Endothelial cell of umbilical vein (primary cell): ENCODE measurements around the gene SLC15A2. TPM values are rescaled to one million over a fixed set of nuclear protein-coding genes. Genes with fewer than 3 reads are reported as not detected.

Source experiments
- BruUV-seq: library from RNA; stranded (reverse); fragments of 400-500 nt; replicated peaks from 2 replicates; lab custom pipeline; 2021; lab: Mats Ljungman, UMichigan
- CTCF ChIA-PET: fragments of 300-600, 350-600 bp; sonication (Branson Sonifier 250); formaldehyde crosslinking; loops from one replicate; lab custom pipeline; 2021; ENCODE audit warnings: antibody characterized with exemption, inconsistent platforms; lab: Charles Lee
- POLR2A ChIA-PET: fragments of 300-600, 350-600 bp; sonication (Branson Sonifier 250); formaldehyde crosslinking; loops from one replicate; lab custom pipeline; 2021; ENCODE audit warnings: antibody characterized with exemption, inconsistent platforms; lab: Charles Lee
- DNase-seq: peaks from one replicate; pipeline ENCODE4 v3.0.0-alpha.2; 2011; ENCODE audit warnings: low read depth, low spot score
- FAIRE-seq: peaks from 2 replicates; lab custom pipeline; 2011; peaks lifted over from hg19 to GRCh38; lab: Jason Lieb, UNC
- H2AFZ ChIP-seq: 2 replicates; pipeline ENCODE4 v1.6.0; 2012; ENCODE audit warnings: low read depth, low read length, control low read depth, inconsistent platforms
- H3K27ac ChIP-seq: 2 replicates; pipeline ENCODE4 v1.5.1; 2011; ENCODE audit warnings: low read depth, mild to moderate bottlenecking, control low read depth, low read length, moderate library complexity; ENCODE audit not compliant: insufficient read depth
- H3K27me3 ChIP-seq, 2 experiments: 2 replicates each; pipeline versions ENCODE4 v1.6.0 to v1.6.1; 2011; ENCODE audit warnings: low read length in 2 of 2, mixed read lengths in 1 of 2; ENCODE audit not compliant: control insufficient read depth in 2 of 2, insufficient read depth in 2 of 2
- H3K36me3 ChIP-seq, 2 experiments: 2 replicates in 1 of 2; 3 replicates in 1 of 2; pipeline ENCODE4 v1.5.1; 2011; ENCODE audit warnings: low read length in 2 of 2, mild to moderate bottlenecking in 1 of 2, moderate library complexity in 1 of 2; ENCODE audit not compliant: control insufficient read depth in 2 of 2, insufficient read depth in 2 of 2; ENCODE audit errors: extremely low read depth in 1 of 2
- H3K4me1 ChIP-seq: 3 replicates; pipeline ENCODE4 v1.5.1; 2011; ENCODE audit warnings: mild to moderate bottlenecking, low read length; ENCODE audit not compliant: control insufficient read depth, insufficient read depth; ENCODE audit errors: extremely low read depth
- H3K4me2 ChIP-seq: 2 replicates; pipeline ENCODE4 v1.6.1; 2011; ENCODE audit warnings: low read length, control low read depth, mixed read lengths; ENCODE audit not compliant: insufficient read depth
- H3K4me3 ChIP-seq, 3 experiments: fragments of 200-600 bp in 1 of 3; sonication (generic), shearing (Covaris generic) in 1 of 3; replicated peaks in 1 of 3; 2 replicates each; pipeline ENCODE4 v1.5.1; 2011 to 2016; ENCODE audit warnings: control low read depth in 3 of 3, low read length in 3 of 3, mild to moderate bottlenecking in 2 of 3, inconsistent platforms in 1 of 3, low read depth in 1 of 3, moderate library complexity in 1 of 3; ENCODE audit not compliant: insufficient read depth in 1 of 3
- H3K79me2 ChIP-seq: 2 replicates; pipeline ENCODE4 v1.6.0; 2012; ENCODE audit warnings: low read length, inconsistent platforms; ENCODE audit not compliant: control insufficient read depth, insufficient read depth
- H3K9ac ChIP-seq: replicated peaks from 2 replicates; pipeline ENCODE3; 2011; ENCODE audit warnings: low read length, control low read depth; ENCODE audit not compliant: insufficient read depth; ENCODE audit errors: extremely low read depth
- H3K9me1 ChIP-seq: replicated peaks from 3 replicates; pipeline ENCODE4 v1.6.0; 2011; ENCODE audit warnings: mild to moderate bottlenecking, low read length; ENCODE audit not compliant: control insufficient read depth, insufficient read depth; ENCODE audit errors: extremely low read depth
- H3K9me3 ChIP-seq: replicated peaks from 2 replicates; pipeline ENCODE4 v1.5.1; 2012; ENCODE audit warnings: low read length, inconsistent platforms; ENCODE audit not compliant: control insufficient read depth, insufficient read depth
- H4K20me1 ChIP-seq: replicated peaks from 2 replicates; pipeline ENCODE3; 2011; ENCODE audit warnings: mild to moderate bottlenecking, low read length; ENCODE audit not compliant: control insufficient read depth, insufficient read depth; ENCODE audit errors: extremely low read depth
- CTCF ChIP-seq, 2 donors: IDR thresholded peaks; 1 replicate in 1 of 2; 2 replicates in 1 of 2; pipeline ENCODE4 v1.5.1; 2011; ENCODE audit warnings: low read length in 2 of 2, mild to moderate bottlenecking in 2 of 2, moderate library complexity in 2 of 2, control low read depth in 1 of 2, inconsistent platforms in 1 of 2, low read depth in 1 of 2; ENCODE audit not compliant: insufficient read depth in 1 of 2; ENCODE audit errors: extremely low read depth in 1 of 2
- EZH2 ChIP-seq: IDR thresholded peaks from 2 replicates; pipeline ENCODE4 v1.6.1; 2012; ENCODE audit warnings: borderline replicate concordance, low read depth, mild to moderate bottlenecking, moderate library complexity, low read length, inconsistent platforms; ENCODE audit not compliant: severe bottlenecking
- FOS ChIP-seq: IDR thresholded peaks from 2 replicates; pipeline ENCODE4 v1.6.1; 2011; ENCODE audit warnings: mild to moderate bottlenecking, low read length, moderate library complexity, borderline replicate concordance; ENCODE audit not compliant: insufficient read depth
- GATA2 ChIP-seq: IDR thresholded peaks from 2 replicates; pipeline ENCODE4 v1.7.0; 2011; ENCODE audit warnings: low read depth, mild to moderate bottlenecking, moderate library complexity, mixed read lengths, low read length; ENCODE audit not compliant: insufficient read length, insufficient read depth
- JUN ChIP-seq: IDR thresholded peaks from 2 replicates; pipeline ENCODE4 v1.6.1; 2011; ENCODE audit warnings: borderline replicate concordance, low read depth; ENCODE audit not compliant: insufficient read length, insufficient read depth
- MAX ChIP-seq: IDR thresholded peaks from 2 replicates; pipeline ENCODE4 v1.6.1; 2011; ENCODE audit not compliant: insufficient read depth, insufficient read length
- MYC ChIP-seq: IDR thresholded peaks from one replicate; pipeline ENCODE4 v1.6.1; 2011; ENCODE audit warnings: mild to moderate bottlenecking, low read depth, low read length
- POLR2A ChIP-seq: IDR thresholded peaks from 2 replicates; pipeline ENCODE4 v1.6.1; 2012; ENCODE audit warnings: low read depth, mild to moderate bottlenecking, control low read depth, low read length
- POLR2AphosphoS5 ChIP-seq: IDR thresholded peaks from 2 replicates; pipeline ENCODE4 v1.6.1; 2012; ENCODE audit warnings: low read depth, mild to moderate bottlenecking, control low read depth, low read length, moderate library complexity; ENCODE audit not compliant: insufficient read depth
- dilution Hi-C: fragments of 300-500 bp; cut with MboI; formaldehyde crosslinking; loops from one replicate; pipeline ENCODE4 v1.15.0; 2019; ENCODE audit warnings: low sequenced_read_pairs; ENCODE audit not compliant: extremely low pct_ligation_motif_present
- intact Hi-C: fragments of 100-400 bp; cut with micrococcal nuclease; formaldehyde crosslinking; loops from one replicate; pipeline ENCODE4 v1.10.0; 2022
- polyA plus RNA-seq, 4 experiments: library from polyadenylated mRNA; depleted of rRNA in 3 of 4; stranded (reverse) in 3 of 4; unstranded in 1 of 4; fragments of >200 nt; gene quantifications; 2 replicates each; pipeline versions ENCODE4 v1.2.1 to v1.2.3, GENCODE V29; 2011 to 2012; ENCODE audit warnings: missing spikeins in 1 of 4
- total RNA-seq: library from RNA; stranded (reverse); gene quantifications from 2 replicates; pipeline ENCODE4 v1.2.3, GENCODE V29; 2021

The SLC15A2 gene
- total and polyA plus RNA-seq, 2 donors (not counting 3 experiments of a cell fraction or from before 2014, with no cell fraction given): 0.11 to 0.39 TPM

- no peak overlapping the region for H2AFZ ChIP-seq
- CTCF ChIA-PET: interaction anchor here (1.4 kb wide), 1 partner anchor 288 kb away, joined by 3 read pairs; no protein-coding TSS in a partner anchor
- no peaks in the 10 kb centered on the region for H3K9me3 ChIP-seq
- DNase-seq (no peak), FAIRE-seq (no peak)
- H3K27ac ChIP-seq: no peak overlapping the region
- H3K4me3 ChIP-seq: no peak overlapping the region
- H4K20me1 ChIP-seq: no peaks in the 10 kb centered on the region
- H3K27me3 ChIP-seq: peaks cover 3 to 5% of the 10 kb centered on the region in 2 experiments
- H3K9ac ChIP-seq: no peak overlapping the region
- no peaks in the 10 kb centered on the region for H3K36me3 ChIP-seq
- H3K4me2 ChIP-seq: no peak overlapping the region
- no peaks in the 10 kb centered on the region for H3K79me2 ChIP-seq
- no peaks in the 10 kb centered on the region for H3K9me1 ChIP-seq
- TF ChIP-seq JUN: no peak
- TF ChIP-seq CTCF (IDR thresholded peaks at IDR 0.05; ENCODE audit: extremely low read depth in 1 of 2, insufficient read depth in 1 of 2, low read depth in 1 of 2, low read length in 2 of 2): no peak
- TF ChIP-seq MYC: no peak
- no peak for TF ChIP-seq EZH2
- no peak for TF ChIP-seq FOS
- no peak for TF ChIP-seq POLR2AphosphoS5
- no peak for TF ChIP-seq GATA2
- no peak for TF ChIP-seq MAX
- TF ChIP-seq POLR2A: no peak
- H3K4me1 ChIP-seq: no peaks in the 10 kb centered on the region
- dilution Hi-C loops (no loop called here), intact Hi-C loops (no loop called here)
- POLR2A ChIA-PET: no interaction called here
- no TSS peak for BruUV-seq
These were observed 75.8 kb downstream of the SLC15A2 start for GRCh38 chr3:121970047-121970446.
